HEK293 (cell line): Measurements from ENCODE around the gene BBS9.

ENCODE experiments used
- CTCF ChIA-PET: fragments of 350-600 bp; formaldehyde crosslinking; extraction: SDS; loops from one replicate; lab custom pipeline; 2021; ENCODE audit warnings: antibody characterized with exemption; lab: Yijun Ruan, JAX
- POLR2A ChIA-PET: fragments of 300-600 bp; formaldehyde crosslinking; extraction: SDS; loops from one replicate; lab custom pipeline; 2020; ENCODE audit warnings: antibody characterized with exemption, inconsistent platforms; lab: Yijun Ruan, JAX
- H3K27ac ChIP-seq: fragments of 200-500 bp; sonication (Bioruptor generic); 2 replicates; pipeline ENCODE4 v1.5.1; 2014; ENCODE audit warnings: low read depth, low read length, control low read depth, inconsistent platforms; ENCODE audit errors: extremely low read depth
- H3K36me3 ChIP-seq, 2 experiments: fragments of 200-500 bp in 1 of 2; sonication (Bioruptor generic) in 1 of 2; 1 replicate in 1 of 2; 2 replicates in 1 of 2; pipeline ENCODE4 v1.5.1; 2014 to 2017; ENCODE audit warnings: inconsistent platforms in 2 of 2, low read length in 2 of 2; ENCODE audit not compliant: control insufficient read depth in 2 of 2, insufficient read depth in 1 of 2
- H3K4me1 ChIP-seq: fragments of 200-500 bp; sonication (Bioruptor generic); 2 replicates; pipeline ENCODE4 v1.5.1; 2014; ENCODE audit warnings: mild to moderate bottlenecking, low read length, inconsistent platforms; ENCODE audit not compliant: control insufficient read depth, insufficient read depth
- H3K4me3 ChIP-seq: 2 replicates; pipeline ENCODE4 v1.5.1; 2011; ENCODE audit warnings: low read depth, mild to moderate bottlenecking, control low read depth, low read length, moderate library complexity
- H3K9me3 ChIP-seq: fragments of 200-500 bp; sonication (Bioruptor generic); 2 replicates; pipeline ENCODE4 v1.5.1; 2014; ENCODE audit warnings: low read depth, low read length, inconsistent platforms; ENCODE audit not compliant: control insufficient read depth, insufficient read depth
- REPIN1 ChIP-seq: fragments of 450-650 bp; formaldehyde crosslinking; IDR thresholded peaks from 2 replicates; pipeline ENCODE4 v1.5.1; 2017; ENCODE audit warnings: missing biosample characterization, missing genetic modification characterization, low read depth
- TRIM28 ChIP-seq: IDR thresholded peaks from 2 replicates; pipeline ENCODE4 v1.6.1; 2011; ENCODE audit warnings: low read length, control low read depth, borderline replicate concordance
- YY2 ChIP-seq: fragments of 450-650 bp; formaldehyde crosslinking; IDR thresholded peaks from 2 replicates; pipeline ENCODE4 v1.5.1; 2016; ENCODE audit warnings: missing biosample characterization, missing genetic modification characterization
- ZBTB21 ChIP-seq: fragments of 450-650 bp; formaldehyde crosslinking; IDR thresholded peaks from 2 replicates; pipeline ENCODE4 v1.5.1; 2017; ENCODE audit warnings: missing biosample characterization, missing genetic modification characterization
- ZBTB48 ChIP-seq: fragments of 450-650 bp; formaldehyde crosslinking; IDR thresholded peaks from 2 replicates; pipeline ENCODE4 v1.5.1; 2016; ENCODE audit warnings: missing biosample characterization, missing genetic modification characterization
- ZFP3 ChIP-seq: fragments of 450-650 bp; formaldehyde crosslinking; IDR thresholded peaks from 2 replicates; pipeline ENCODE4 v1.5.1; 2016; ENCODE audit warnings: low read depth, missing biosample characterization, missing genetic modification characterization
- ZNF112 ChIP-seq: fragments of 450-650 bp; formaldehyde crosslinking; IDR thresholded peaks from 2 replicates; pipeline ENCODE4 v1.5.0; 2017; ENCODE audit warnings: missing biosample characterization, missing genetic modification characterization
- ZNF146 ChIP-seq: fragments of 450-650 bp; formaldehyde crosslinking; IDR thresholded peaks from 2 replicates; pipeline ENCODE4 v1.5.1; 2016; ENCODE audit warnings: missing biosample characterization, missing genetic modification characterization
- ZNF16 ChIP-seq: fragments of 450-650 bp; formaldehyde crosslinking; IDR thresholded peaks from 2 replicates; pipeline ENCODE4 v1.5.1; 2016; ENCODE audit warnings: low read depth, missing biosample characterization, missing genetic modification characterization
- ZNF184 ChIP-seq: fragments of 450-650 bp; IDR thresholded peaks from 2 replicates; pipeline ENCODE4 v1.5.1; 2018; ENCODE audit warnings: missing biosample characterization, mild to moderate bottlenecking, missing genetic modification characterization
- ZNF202 ChIP-seq: fragments of 450-650 bp; formaldehyde crosslinking; IDR thresholded peaks from 2 replicates; pipeline ENCODE4 v1.5.1; 2016; ENCODE audit warnings: missing biosample characterization, missing genetic modification characterization, borderline replicate concordance
- ZNF248 ChIP-seq: fragments of 450-650 bp; formaldehyde crosslinking; IDR thresholded peaks from 2 replicates; pipeline ENCODE4 v1.5.1; 2017; ENCODE audit warnings: missing biosample characterization, missing genetic modification characterization
- ZNF404 ChIP-seq: fragments of 450-650 bp; formaldehyde crosslinking; IDR thresholded peaks from 2 replicates; pipeline ENCODE4 v1.5.1; 2017; ENCODE audit warnings: missing biosample characterization, missing genetic modification characterization
- ZNF529 ChIP-seq: fragments of 450-650 bp; formaldehyde crosslinking; IDR thresholded peaks from 2 replicates; pipeline ENCODE4 v1.5.1; 2017; ENCODE audit warnings: missing genetic modification characterization, missing biosample characterization; ENCODE audit not compliant: insufficient replicate concordance
- ZNF530 ChIP-seq: fragments of 450-650 bp; formaldehyde crosslinking; IDR thresholded peaks from 2 replicates; pipeline ENCODE4 v1.5.1; 2016; ENCODE audit warnings: low read depth, missing biosample characterization, missing genetic modification characterization
- ZNF701 ChIP-seq: fragments of 450-650 bp; formaldehyde crosslinking; IDR thresholded peaks from 2 replicates; pipeline ENCODE4 v1.5.1; 2016; ENCODE audit warnings: missing biosample characterization, missing genetic modification characterization
- ZNF843 ChIP-seq: fragments of 450-650 bp; formaldehyde crosslinking; IDR thresholded peaks from 2 replicates; pipeline ENCODE4 v1.5.1; 2016; ENCODE audit warnings: missing biosample characterization, missing genetic modification characterization
- ZXDB ChIP-seq: fragments of 450-650 bp; formaldehyde crosslinking; IDR thresholded peaks from 2 replicates; pipeline ENCODE4 v1.5.1; 2016; ENCODE audit warnings: missing biosample characterization, missing genetic modification characterization
- TF ChIP-seq, protein P1 (sequence below): fragments of 450-650 bp; formaldehyde crosslinking; IDR thresholded peaks from 2 replicates; pipeline ENCODE4 v1.5.1; 2016; ENCODE audit warnings: missing biosample characterization, missing genetic modification characterization, borderline replicate concordance
- TF ChIP-seq, protein P2 (sequence below): fragments of 450-650 bp; formaldehyde crosslinking; conservative IDR thresholded peaks from 2 replicates; pipeline ENCODE4 v1.5.1; 2016; ENCODE audit warnings: low read depth, missing biosample characterization, missing genetic modification characterization

Gene BBS9

GRCh38 chr7:33212144-33212543 is 82.8 kb downstream of the BBS9 start:
- Histone ChIP-seq H3K27ac (no peak overlapping the region), H3K4me3 (no peak overlapping the region), H3K9me3 (no peaks in the 10 kb centered on the region), H3K36me3 (no peaks in the 10 kb centered on the region), H3K4me1 (no peaks in the 10 kb centered on the region)
- TF ChIP-seq TRIM28 (no peak), ZNF112 (tag by site-specific recombination) (no peak), ZNF16 (tag by site-specific recombination) (no peak), ZNF248 (no peak), ZNF529 (tag by site-specific recombination) (no peak), ZBTB21 (tag by site-specific recombination) (no peak), ZFP3 (tag by site-specific recombination) (no peak), ZBTB48 (tag by site-specific recombination) (no peak), ZNF184 (tag by site-specific recombination) (no peak), ZXDB (tag by site-specific recombination) (no peak), REPIN1 (tag by site-specific recombination) (no peak), ZNF146 (tag by site-specific recombination) (no peak), YY2 (no peak), ZNF530 (tag by site-specific recombination) (no peak), ZNF843 (tag by site-specific recombination) (no peak), ZNF404 (tag by site-specific recombination) (no peak), ZNF701 (tag by site-specific recombination) (no peak), ZNF202 (tag by site-specific recombination) (no peak)
- TF ChIP-seq, protein P1, sequence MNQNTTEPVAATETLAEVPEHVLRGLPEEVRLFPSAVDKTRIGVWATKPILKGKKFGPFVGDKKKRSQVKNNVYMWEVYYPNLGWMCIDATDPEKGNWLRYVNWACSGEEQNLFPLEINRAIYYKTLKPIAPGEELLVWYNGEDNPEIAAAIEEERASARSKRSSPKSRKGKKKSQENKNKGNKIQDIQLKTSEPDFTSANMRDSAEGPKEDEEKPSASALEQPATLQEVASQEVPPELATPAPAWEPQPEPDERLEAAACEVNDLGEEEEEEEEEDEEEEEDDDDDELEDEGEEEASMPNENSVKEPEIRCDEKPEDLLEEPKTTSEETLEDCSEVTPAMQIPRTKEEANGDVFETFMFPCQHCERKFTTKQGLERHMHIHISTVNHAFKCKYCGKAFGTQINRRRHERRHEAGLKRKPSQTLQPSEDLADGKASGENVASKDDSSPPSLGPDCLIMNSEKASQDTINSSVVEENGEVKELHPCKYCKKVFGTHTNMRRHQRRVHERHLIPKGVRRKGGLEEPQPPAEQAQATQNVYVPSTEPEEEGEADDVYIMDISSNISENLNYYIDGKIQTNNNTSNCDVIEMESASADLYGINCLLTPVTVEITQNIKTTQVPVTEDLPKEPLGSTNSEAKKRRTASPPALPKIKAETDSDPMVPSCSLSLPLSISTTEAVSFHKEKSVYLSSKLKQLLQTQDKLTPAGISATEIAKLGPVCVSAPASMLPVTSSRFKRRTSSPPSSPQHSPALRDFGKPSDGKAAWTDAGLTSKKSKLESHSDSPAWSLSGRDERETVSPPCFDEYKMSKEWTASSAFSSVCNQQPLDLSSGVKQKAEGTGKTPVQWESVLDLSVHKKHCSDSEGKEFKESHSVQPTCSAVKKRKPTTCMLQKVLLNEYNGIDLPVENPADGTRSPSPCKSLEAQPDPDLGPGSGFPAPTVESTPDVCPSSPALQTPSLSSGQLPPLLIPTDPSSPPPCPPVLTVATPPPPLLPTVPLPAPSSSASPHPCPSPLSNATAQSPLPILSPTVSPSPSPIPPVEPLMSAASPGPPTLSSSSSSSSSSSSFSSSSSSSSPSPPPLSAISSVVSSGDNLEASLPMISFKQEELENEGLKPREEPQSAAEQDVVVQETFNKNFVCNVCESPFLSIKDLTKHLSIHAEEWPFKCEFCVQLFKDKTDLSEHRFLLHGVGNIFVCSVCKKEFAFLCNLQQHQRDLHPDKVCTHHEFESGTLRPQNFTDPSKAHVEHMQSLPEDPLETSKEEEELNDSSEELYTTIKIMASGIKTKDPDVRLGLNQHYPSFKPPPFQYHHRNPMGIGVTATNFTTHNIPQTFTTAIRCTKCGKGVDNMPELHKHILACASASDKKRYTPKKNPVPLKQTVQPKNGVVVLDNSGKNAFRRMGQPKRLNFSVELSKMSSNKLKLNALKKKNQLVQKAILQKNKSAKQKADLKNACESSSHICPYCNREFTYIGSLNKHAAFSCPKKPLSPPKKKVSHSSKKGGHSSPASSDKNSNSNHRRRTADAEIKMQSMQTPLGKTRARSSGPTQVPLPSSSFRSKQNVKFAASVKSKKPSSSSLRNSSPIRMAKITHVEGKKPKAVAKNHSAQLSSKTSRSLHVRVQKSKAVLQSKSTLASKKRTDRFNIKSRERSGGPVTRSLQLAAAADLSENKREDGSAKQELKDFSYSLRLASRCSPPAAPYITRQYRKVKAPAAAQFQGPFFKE, result no peak
- TF ChIP-seq, protein P2, sequence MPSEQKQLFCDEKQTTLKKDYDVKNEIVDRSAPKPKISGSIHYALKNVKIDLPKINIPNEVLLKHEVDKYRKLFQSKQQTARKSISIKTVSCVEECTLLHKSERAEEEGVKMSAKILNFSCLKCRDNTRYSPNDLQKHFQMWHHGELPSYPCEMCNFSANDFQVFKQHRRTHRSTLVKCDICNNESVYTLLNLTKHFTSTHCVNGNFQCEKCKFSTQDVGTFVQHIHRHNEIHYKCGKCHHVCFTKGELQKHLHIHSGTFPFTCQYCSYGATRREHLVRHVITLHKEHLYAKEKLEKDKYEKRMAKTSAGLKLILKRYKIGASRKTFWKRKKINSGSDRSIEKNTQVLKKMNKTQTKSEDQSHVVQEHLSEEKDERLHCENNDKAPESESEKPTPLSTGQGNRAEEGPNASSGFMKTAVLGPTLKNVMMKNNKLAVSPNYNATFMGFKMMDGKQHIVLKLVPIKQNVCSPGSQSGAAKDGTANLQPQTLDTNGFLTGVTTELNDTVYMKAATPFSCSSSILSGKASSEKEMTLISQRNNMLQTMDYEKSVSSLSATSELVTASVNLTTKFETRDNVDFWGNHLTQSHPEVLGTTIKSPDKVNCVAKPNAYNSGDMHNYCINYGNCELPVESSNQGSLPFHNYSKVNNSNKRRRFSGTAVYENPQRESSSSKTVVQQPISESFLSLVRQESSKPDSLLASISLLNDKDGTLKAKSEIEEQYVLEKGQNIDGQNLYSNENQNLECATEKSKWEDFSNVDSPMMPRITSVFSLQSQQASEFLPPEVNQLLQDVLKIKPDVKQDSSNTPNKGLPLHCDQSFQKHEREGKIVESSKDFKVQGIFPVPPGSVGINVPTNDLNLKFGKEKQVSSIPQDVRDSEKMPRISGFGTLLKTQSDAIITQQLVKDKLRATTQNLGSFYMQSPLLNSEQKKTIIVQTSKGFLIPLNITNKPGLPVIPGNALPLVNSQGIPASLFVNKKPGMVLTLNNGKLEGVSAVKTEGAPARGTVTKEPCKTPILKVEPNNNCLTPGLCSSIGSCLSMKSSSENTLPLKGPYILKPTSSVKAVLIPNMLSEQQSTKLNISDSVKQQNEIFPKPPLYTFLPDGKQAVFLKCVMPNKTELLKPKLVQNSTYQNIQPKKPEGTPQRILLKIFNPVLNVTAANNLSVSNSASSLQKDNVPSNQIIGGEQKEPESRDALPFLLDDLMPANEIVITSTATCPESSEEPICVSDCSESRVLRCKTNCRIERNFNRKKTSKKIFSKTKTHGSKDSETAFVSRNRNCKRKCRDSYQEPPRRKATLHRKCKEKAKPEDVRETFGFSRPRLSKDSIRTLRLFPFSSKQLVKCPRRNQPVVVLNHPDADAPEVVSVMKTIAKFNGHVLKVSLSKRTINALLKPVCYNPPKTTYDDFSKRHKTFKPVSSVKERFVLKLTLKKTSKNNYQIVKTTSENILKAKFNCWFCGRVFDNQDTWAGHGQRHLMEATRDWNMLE (tag by site-specific recombination), result no peak
- CTCF ChIA-PET, result no interaction called here
- POLR2A ChIA-PET, result no interaction called here
